DOHH2 (cell line): ENCODE data around the gene TMEM131.

Source experiments
- H3F3A ChIP-seq: fragments of 200-600 bp; sonication (generic), shearing (Covaris generic); 2 replicates; pipeline ENCODE4 v1.6.0; 2016; ENCODE audit warnings: antibody characterized with exemption, mild to moderate bottlenecking; ENCODE audit not compliant: control insufficient read depth, insufficient read depth
- H3K27ac ChIP-seq: fragments of 200-600 bp; sonication (generic); 2 replicates; pipeline ENCODE4 v1.5.1; 2014; ENCODE audit warnings: low read depth, mild to moderate bottlenecking, low read length, moderate library complexity
- H3K27me3 ChIP-seq: fragments of 200-600 bp; sonication (generic); 2 replicates; pipeline ENCODE4 v1.6.1; 2014; ENCODE audit warnings: mild to moderate bottlenecking, low read length, mixed read lengths; ENCODE audit not compliant: control insufficient read depth
- H3K36me3 ChIP-seq: fragments of 200-600 bp; sonication (generic); 2 replicates; pipeline ENCODE4 v1.6.1; 2014; ENCODE audit warnings: mild to moderate bottlenecking, low read length, moderate library complexity, mixed read lengths; ENCODE audit not compliant: control insufficient read depth
- H3K4me1 ChIP-seq: fragments of 200-600 bp; sonication (generic); 2 replicates; pipeline ENCODE4 v1.6.1; 2014; ENCODE audit warnings: mild to moderate bottlenecking, low read length, mixed read lengths; ENCODE audit not compliant: control insufficient read depth
- H3K4me2 ChIP-seq: fragments of 200-600 bp; sonication (generic); 2 replicates; pipeline ENCODE4 v1.6.0; 2014; ENCODE audit warnings: mild to moderate bottlenecking, low read length, moderate library complexity
- H3K4me3 ChIP-seq: fragments of 200-600 bp; sonication (generic); 2 replicates; pipeline ENCODE4 v1.5.1; 2014; ENCODE audit warnings: mild to moderate bottlenecking, low read length, mixed read lengths
- H3K79me2 ChIP-seq: fragments of 200-600 bp; sonication (generic); 2 replicates; pipeline ENCODE4 v1.6.1; 2014; ENCODE audit warnings: mild to moderate bottlenecking, low read length, mixed read lengths; ENCODE audit not compliant: control insufficient read depth
- H3K9me2 ChIP-seq: fragments of 200-600 bp; sonication (generic); replicated peaks from 2 replicates; pipeline ENCODE4 v1.6.1; 2014; ENCODE audit warnings: mild to moderate bottlenecking, low read length, mixed read lengths; ENCODE audit not compliant: control insufficient read depth
- H3K9me3 ChIP-seq: fragments of 200-600 bp; sonication (generic); 2 replicates; pipeline ENCODE4 v1.6.1; 2014; ENCODE audit warnings: antibody characterized with exemption, low read length, mixed read lengths; ENCODE audit not compliant: control insufficient read depth, insufficient read depth
- H4K20me1 ChIP-seq: fragments of 200-600 bp; sonication (generic); 2 replicates; pipeline ENCODE4 v1.6.0; 2014; ENCODE audit warnings: low read depth, mild to moderate bottlenecking, antibody characterized with exemption, low read length, moderate library complexity; ENCODE audit not compliant: control insufficient read depth, insufficient read depth
- EZH2phosphoT487 ChIP-seq: fragments of 200-600 bp; sonication (generic); IDR thresholded peaks from 2 replicates; pipeline ENCODE4 v1.6.1; 2017; ENCODE audit warnings: borderline replicate concordance, mild to moderate bottlenecking, antibody characterized with exemption, low read length, moderate library complexity, mixed read lengths
- TF ChIP-seq, protein P1 (sequence below): fragments of 200-600 bp; sonication (generic); IDR thresholded peaks from one replicate; pipeline ENCODE4 v1.5.1; 2014; ENCODE audit warnings: antibody characterized with exemption, mild to moderate bottlenecking, low read depth, low read length; ENCODE audit not compliant: poor library complexity, severe bottlenecking

Gene TMEM131

GRCh38 chr2:98009887-98010760 is 14.4 kb upstream of the TMEM131 start:
- no peak for TF ChIP-seq EZH2phosphoT487
- TF ChIP-seq, protein P1, sequence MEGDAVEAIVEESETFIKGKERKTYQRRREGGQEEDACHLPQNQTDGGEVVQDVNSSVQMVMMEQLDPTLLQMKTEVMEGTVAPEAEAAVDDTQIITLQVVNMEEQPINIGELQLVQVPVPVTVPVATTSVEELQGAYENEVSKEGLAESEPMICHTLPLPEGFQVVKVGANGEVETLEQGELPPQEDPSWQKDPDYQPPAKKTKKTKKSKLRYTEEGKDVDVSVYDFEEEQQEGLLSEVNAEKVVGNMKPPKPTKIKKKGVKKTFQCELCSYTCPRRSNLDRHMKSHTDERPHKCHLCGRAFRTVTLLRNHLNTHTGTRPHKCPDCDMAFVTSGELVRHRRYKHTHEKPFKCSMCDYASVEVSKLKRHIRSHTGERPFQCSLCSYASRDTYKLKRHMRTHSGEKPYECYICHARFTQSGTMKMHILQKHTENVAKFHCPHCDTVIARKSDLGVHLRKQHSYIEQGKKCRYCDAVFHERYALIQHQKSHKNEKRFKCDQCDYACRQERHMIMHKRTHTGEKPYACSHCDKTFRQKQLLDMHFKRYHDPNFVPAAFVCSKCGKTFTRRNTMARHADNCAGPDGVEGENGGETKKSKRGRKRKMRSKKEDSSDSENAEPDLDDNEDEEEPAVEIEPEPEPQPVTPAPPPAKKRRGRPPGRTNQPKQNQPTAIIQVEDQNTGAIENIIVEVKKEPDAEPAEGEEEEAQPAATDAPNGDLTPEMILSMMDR, result no peak

DNA sequence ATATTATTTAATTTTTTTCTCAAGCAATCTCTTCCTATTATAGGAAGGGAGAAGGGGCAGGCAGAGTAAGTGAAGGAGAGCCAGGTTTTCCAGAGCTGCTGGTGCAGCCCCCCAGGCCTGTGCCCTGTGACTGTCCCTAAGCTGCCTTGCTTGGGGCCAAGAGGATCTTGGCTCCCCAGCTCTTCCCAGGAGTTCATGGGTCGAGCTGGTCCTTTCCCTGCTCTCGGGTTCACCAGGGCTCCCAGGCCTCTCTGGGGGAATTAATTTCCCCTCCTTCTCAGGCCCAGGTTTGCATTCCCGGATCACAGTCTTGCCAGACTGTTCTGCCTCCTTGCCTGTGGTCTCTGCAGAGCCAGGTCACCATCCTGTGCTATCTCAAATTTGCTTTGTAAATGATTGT is 12.7 kb upstream of the TMEM131 start:
- Histone ChIP-seq H3K79me2 (no peaks in the 10 kb centered on the region), H3K4me3 (peak overlapping the region; percentile 12; the same call in 1 of the 2 replicates), H3K27ac (no peak overlapping the region), H3K4me1 (peaks cover 59% of the 10 kb centered on the region), H3F3A (peaks cover 9% of the 10 kb centered on the region; the same call in 1 of the 2 replicates), H3K27me3 (no peaks in the 10 kb centered on the region), H3K36me3 (no peaks in the 10 kb centered on the region), H4K20me1 (no peaks in the 10 kb centered on the region), H3K9me2 (no peaks in the 10 kb centered on the region), H3K9me3 (no peaks in the 10 kb centered on the region), H3K4me2 (peak overlapping the region; percentile 70)
- no peak for TF ChIP-seq EZH2phosphoT487

More at GRCh38 chr2:98009887-98010760, 14.4 kb upstream of the TMEM131 start:
- Histone ChIP-seq H3K27me3 (no peaks in the 10 kb centered on the region), H3K4me2 (peak overlapping the region; percentile 70), H3K79me2 (no peaks in the 10 kb centered on the region), H3K9me3 (no peaks in the 10 kb centered on the region), H3K27ac (peak overlapping the region; percentile 82), H3K36me3 (no peaks in the 10 kb centered on the region), H4K20me1 (no peaks in the 10 kb centered on the region), H3F3A (peaks cover 9% of the 10 kb centered on the region; the same call in 1 of the 2 replicates), H3K4me3 (peak overlapping the region; percentile 62), H3K4me1 (peaks cover 69% of the 10 kb centered on the region), H3K9me2 (no peaks in the 10 kb centered on the region)

GRCh38 chr2:98006378-98006777 is 10.6 kb upstream of the TMEM131 start:
- TF ChIP-seq, protein P1, result no peak
- TF ChIP-seq EZH2phosphoT487, result no peak
- Histone ChIP-seq H3K79me2 (no peaks in the 10 kb centered on the region), H3K27ac (no peak overlapping the region), H3K9me3 (no peaks in the 10 kb centered on the region), H3K27me3 (no peaks in the 10 kb centered on the region), H3K36me3 (no peaks in the 10 kb centered on the region), H4K20me1 (no peaks in the 10 kb centered on the region), H3K4me2 (no peak overlapping the region), H3K4me1 (peaks cover 38% of the 10 kb centered on the region), H3K9me2 (no peaks in the 10 kb centered on the region), H3K4me3 (no peak overlapping the region), H3F3A (0 out of 2 replicates have a peak, but pooled peaks cover 5% of the 10 kb centered on the region)

DNA sequence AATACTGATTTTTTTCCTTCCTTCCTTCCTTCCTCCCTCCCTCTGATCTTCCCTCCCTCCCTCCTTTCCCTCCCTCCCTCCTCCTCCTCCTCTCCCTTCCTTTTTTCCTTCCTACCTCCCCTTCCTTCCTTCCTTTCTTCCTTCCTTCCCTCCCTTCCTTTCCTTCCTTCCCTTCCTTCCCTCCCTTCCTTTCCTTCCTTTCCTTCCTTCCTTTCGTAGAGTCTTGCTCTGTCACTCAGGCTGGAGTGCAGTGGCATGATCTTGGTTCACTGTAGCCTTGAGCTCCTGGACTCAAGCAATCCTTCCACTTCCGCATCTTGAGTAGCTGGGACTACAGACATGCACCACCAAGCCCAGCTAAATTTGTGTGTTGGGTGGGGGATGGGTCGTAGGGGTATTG is 8.9 kb upstream of the TMEM131 start:
- Histone ChIP-seq H3K27ac (no peak overlapping the region), H3K36me3 (no peaks in the 10 kb centered on the region), H3K79me2 (no peaks in the 10 kb centered on the region), H3K4me2 (no peak overlapping the region), H4K20me1 (no peaks in the 10 kb centered on the region), H3K4me1 (peaks cover 21% of the 10 kb centered on the region), H3F3A (no peaks in the 10 kb centered on the region), H3K27me3 (no peaks in the 10 kb centered on the region), H3K9me3 (no peaks in the 10 kb centered on the region), H3K9me2 (no peaks in the 10 kb centered on the region), H3K4me3 (no peak overlapping the region)
- TF ChIP-seq, protein P1, result no peak
- no peak for TF ChIP-seq EZH2phosphoT487
